WERI-Rb-1 (cell line): ENCODE measurements around the gene ARHGEF17.
A peak's percentile ranks its signal among the peaks of the same experiment; 100 is the strongest.

Source experiments
- DNase-seq: peaks from one replicate; pipeline ENCODE4 v3.0.0-alpha.2; 2020
- H3K27ac ChIP-seq: fragments of 250-450 bp; sonication (Bioruptor Pico); 2 replicates; pipeline ENCODE4 v1.5.1; 2020; ENCODE audit warnings: mild to moderate bottlenecking, moderate library complexity
- H3K27me3 ChIP-seq: fragments of 250-450 bp; sonication (Bioruptor Pico); 2 replicates; pipeline ENCODE4 v1.5.1; 2021; ENCODE audit warnings: mild to moderate bottlenecking, low read depth, moderate library complexity; ENCODE audit not compliant: insufficient read depth, severe bottlenecking
- H3K36me3 ChIP-seq: fragments of 250-450 bp; sonication (Bioruptor Pico); 2 replicates; pipeline ENCODE4 v1.5.1; 2020; ENCODE audit warnings: mild to moderate bottlenecking, moderate library complexity
- H3K4me3 ChIP-seq: 2 replicates; pipeline ENCODE4 v1.5.1; 2011; ENCODE audit warnings: low read depth, mild to moderate bottlenecking, control low read depth, low read length
- H3K9me3 ChIP-seq: fragments of 250-450 bp; sonication (Bioruptor Pico); 2 replicates; pipeline ENCODE4 v1.5.1; 2021; ENCODE audit warnings: mild to moderate bottlenecking, moderate library complexity; ENCODE audit not compliant: severe bottlenecking
- TF ChIP-seq, protein P1 (sequence below): IDR thresholded peaks from 2 replicates; pipeline ENCODE4 v1.5.1; 2011; ENCODE audit warnings: low read depth, mild to moderate bottlenecking, control low read depth, inconsistent platforms, low read length

Gene ARHGEF17

DNA sequence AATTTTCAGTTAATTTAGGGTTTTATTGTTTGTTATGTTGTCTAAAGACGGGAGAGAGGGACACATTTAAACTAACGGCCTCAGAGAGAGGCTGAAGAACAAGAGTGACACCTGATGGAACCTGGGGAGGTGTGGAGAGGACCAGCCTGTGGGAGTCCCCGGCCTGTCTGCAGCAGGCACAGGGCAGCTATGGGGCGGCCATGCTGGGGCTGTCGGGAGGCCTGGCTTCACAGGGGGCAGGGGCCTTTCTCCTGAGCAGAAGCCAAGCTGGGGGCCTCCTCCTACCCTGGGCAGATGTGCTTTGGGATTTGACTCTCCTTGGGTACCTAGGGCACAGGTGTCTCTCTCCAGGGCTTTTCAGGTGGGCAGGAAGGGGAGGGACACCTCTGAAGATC lies 90.1 kb downstream of the ARHGEF17 start:
- no peak for DNase-seq
- Histone ChIP-seq H3K9me3 (no peaks in the 10 kb centered on the region), H3K4me3 (no peak overlapping the region), H3K27me3 (no peaks in the 10 kb centered on the region), H3K36me3 (peaks cover 41% of the 10 kb centered on the region), H3K27ac (no peak overlapping the region)
- TF ChIP-seq, protein P1, sequence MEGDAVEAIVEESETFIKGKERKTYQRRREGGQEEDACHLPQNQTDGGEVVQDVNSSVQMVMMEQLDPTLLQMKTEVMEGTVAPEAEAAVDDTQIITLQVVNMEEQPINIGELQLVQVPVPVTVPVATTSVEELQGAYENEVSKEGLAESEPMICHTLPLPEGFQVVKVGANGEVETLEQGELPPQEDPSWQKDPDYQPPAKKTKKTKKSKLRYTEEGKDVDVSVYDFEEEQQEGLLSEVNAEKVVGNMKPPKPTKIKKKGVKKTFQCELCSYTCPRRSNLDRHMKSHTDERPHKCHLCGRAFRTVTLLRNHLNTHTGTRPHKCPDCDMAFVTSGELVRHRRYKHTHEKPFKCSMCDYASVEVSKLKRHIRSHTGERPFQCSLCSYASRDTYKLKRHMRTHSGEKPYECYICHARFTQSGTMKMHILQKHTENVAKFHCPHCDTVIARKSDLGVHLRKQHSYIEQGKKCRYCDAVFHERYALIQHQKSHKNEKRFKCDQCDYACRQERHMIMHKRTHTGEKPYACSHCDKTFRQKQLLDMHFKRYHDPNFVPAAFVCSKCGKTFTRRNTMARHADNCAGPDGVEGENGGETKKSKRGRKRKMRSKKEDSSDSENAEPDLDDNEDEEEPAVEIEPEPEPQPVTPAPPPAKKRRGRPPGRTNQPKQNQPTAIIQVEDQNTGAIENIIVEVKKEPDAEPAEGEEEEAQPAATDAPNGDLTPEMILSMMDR = no peak

DNA sequence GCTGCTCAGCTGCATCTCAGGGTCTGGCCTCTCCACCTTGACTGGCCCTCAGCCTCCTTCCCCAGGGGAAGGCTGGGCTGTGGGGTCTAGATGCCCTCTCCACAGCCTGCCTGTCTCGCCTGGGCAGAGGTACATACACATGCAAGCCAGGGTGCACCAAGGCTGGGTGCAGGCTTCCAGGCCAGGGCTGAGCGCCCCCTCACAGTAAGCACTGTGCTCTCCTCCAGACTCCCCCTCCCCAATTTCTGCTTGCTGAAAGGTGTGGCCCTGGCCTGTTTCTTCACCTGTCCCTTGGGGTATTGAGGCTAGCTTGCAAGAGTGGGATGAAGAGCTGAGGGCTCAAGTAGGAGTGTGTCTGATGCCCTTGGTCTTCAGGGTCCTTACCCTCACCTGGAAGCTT lies 90.6 kb downstream of the ARHGEF17 start:
- H3K36me3 ChIP-seq = peaks cover 41% of the 10 kb centered on the region
- no peak overlapping the region for H3K4me3 ChIP-seq
- H3K27ac ChIP-seq = no peak overlapping the region
- TF ChIP-seq, protein P1 = no peak
- no peak for DNase-seq
- no peaks in the 10 kb centered on the region for H3K9me3 ChIP-seq
- no peaks in the 10 kb centered on the region for H3K27me3 ChIP-seq

DNA sequence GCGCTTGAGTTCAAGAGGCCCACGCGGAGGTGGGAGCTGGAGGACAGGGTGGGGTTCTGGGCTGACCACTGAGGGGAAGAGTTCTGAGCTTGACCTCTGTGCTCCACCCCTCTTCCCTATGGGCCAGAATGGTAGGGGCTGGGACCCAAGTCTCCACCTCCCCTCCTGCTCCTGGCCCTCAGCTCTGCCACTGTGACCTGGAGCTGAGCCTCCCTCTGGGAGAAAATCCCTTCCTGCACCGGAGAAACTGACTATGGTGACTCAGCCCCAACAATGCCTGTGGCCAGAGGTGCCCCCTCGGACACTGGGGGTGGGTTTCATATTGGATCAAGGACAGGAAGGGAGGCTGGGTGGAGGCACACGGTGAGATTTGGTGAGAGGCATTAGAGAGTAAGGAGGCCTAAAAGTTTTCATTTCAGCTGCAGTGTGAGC lies 91.1 kb downstream of the ARHGEF17 start:
- peak overlapping the region; percentile 29; the same call in 1 of the 2 replicates for H3K27ac ChIP-seq
- no peaks in the 10 kb centered on the region for H3K9me3 ChIP-seq
- H3K36me3 ChIP-seq = peaks cover 41% of the 10 kb centered on the region
- no peaks in the 10 kb centered on the region for H3K27me3 ChIP-seq
- DNase-seq = no peak
- TF ChIP-seq, protein P1 = no peak
- H3K4me3 ChIP-seq = no peak overlapping the region

DNA sequence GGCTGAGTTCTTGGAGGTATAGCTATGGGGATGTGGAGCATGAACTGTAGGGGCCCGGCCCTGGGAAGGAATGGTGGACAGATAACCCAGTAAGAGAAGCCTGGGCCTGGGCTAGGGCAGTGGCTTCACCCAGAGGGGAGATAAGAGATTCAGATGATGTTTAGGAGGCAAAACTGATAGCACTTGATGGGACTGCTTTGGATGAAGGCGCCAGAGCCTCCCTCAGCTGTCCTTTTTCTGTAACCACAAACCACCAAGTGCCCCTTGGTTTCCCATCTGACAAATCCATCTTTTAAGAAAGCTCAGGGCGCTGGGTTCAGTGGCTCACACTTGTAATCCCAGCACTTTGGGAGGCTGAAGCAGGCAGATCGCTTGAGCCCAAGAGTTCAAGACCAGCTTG lies 91.6 kb downstream of the ARHGEF17 start:
- no peaks in the 10 kb centered on the region for H3K9me3 ChIP-seq
- no peaks in the 10 kb centered on the region for H3K27me3 ChIP-seq
- DNase-seq = no peak
- peak overlapping the region; percentile 29; the same call in 1 of the 2 replicates for H3K27ac ChIP-seq
- H3K4me3 ChIP-seq = no peak overlapping the region
- TF ChIP-seq, protein P1 = no peak
- H3K36me3 ChIP-seq = peaks cover 38% of the 10 kb centered on the region

DNA sequence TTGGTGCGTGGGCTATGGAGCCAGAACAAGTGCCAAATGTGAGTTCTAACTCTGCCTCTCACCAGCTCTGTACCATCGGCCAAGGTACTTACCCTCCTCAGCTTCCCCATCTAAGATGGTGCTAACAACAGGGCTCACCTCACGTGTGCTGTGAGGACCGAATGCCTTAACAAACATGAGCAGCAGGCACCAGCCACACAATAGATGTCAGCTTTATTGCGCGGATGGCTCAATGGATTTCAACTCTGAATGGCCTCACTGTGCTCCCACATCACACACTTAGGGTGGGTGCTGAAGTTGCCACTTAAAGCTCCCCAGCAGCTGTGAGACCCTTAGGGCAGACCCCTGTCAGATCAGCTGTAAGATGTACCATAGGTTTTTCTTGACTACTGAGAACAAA lies 92.2 kb downstream of the ARHGEF17 start:
- H3K4me3 ChIP-seq = no peak overlapping the region
- TF ChIP-seq, protein P1 = no peak
- H3K27ac ChIP-seq = no peak overlapping the region

DNA sequence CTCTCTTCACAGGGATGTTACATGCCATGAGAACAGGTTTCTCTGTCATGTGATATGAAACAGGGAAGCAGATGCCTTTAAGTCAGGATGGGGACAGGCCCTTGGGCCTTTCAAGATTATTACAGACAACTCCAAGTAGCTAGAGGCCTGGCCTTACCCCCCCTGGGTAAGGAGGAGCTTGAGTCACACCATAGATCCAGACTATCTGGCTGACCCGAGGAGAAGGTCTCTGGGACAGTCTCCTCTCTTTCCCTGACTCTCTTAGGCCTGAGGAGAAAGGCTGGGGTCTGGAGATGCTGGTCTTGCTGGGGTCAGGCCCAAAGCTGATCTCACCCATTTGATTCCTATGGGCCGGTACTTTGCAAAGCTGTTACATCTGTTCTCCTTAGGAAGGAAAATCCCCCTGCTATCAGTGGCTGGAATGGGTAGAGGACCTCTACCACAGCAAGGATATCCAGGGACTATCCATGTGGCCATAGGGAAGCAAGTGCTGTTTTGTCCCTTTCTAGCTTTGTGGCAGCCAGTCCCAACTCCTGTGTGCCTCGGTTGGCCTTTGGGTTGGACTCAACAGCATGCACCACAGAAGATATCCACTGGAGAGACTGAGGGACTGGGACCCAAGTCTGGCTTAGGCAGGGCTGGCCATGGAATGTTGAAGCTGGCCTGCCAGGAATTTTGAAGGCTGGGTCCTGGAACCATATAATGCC lies 93.3 kb downstream of the ARHGEF17 start:
- no peaks in the 10 kb centered on the region for H3K27me3 ChIP-seq
- TF ChIP-seq, protein P1 = no peak
- no peak overlapping the region for H3K4me3 ChIP-seq
- no peak overlapping the region for H3K27ac ChIP-seq
- H3K36me3 ChIP-seq = peaks cover 35% of the 10 kb centered on the region
- DNase-seq = peak; percentile 40
- no peaks in the 10 kb centered on the region for H3K9me3 ChIP-seq

More for the DNA sequence above, 92.2 kb downstream of the ARHGEF17 start:
- DNase-seq = no peak
- H3K9me3 ChIP-seq = no peaks in the 10 kb centered on the region
- no peaks in the 10 kb centered on the region for H3K27me3 ChIP-seq
- H3K36me3 ChIP-seq = peaks cover 38% of the 10 kb centered on the region
